Neural crest cell (in vitro differentiated cells): Measurements from ENCODE around the gene ZDHHC7. TPM values are rescaled to one million over a fixed set of nuclear protein-coding genes. Genes with fewer than 3 reads are reported as not detected.

Experiments used
- DNase-seq: peaks from one replicate; pipeline ENCODE4 v3.0.0; 2021; ENCODE audit warnings: low read depth, mixed read lengths, low spot score
- H3K27ac Mint-ChIP-seq: one replicate; pipeline ENCODE4 v1.8.0; 2021; ENCODE audit warnings: mild to moderate bottlenecking, mixed read lengths; ENCODE audit not compliant: unreplicated experiment
- H3K27me3 Mint-ChIP-seq: 2 replicates; pipeline ENCODE4 v1.8.0; 2021; ENCODE audit warnings: low read depth, mild to moderate bottlenecking, mixed read lengths
- H3K36me3 Mint-ChIP-seq: 2 replicates; pipeline ENCODE4 v1.8.0; 2021; ENCODE audit warnings: low read depth, mild to moderate bottlenecking, mixed read lengths
- H3K4me1 Mint-ChIP-seq: 2 replicates; pipeline ENCODE4 v1.8.0; 2021; ENCODE audit warnings: mixed read lengths
- H3K4me3 Mint-ChIP-seq: one replicate; pipeline ENCODE4 v1.8.0; 2021; ENCODE audit warnings: mild to moderate bottlenecking, mixed read lengths
- H3K9me3 Mint-ChIP-seq: 2 replicates; pipeline ENCODE4 v1.8.0; 2021; ENCODE audit warnings: mixed read lengths
- CTCF ChIP-seq: fragments of 200-600 bp; sonication (generic); conservative IDR thresholded peaks from 2 replicates; pipeline ENCODE4 v1.5.0; 2021; ENCODE audit warnings: antibody characterized with exemption, mild to moderate bottlenecking
- total RNA-seq: library from RNA; stranded (reverse); gene quantifications from 2 replicates; pipeline ENCODE4 v1.2.1, GENCODE V29; 2021

The ZDHHC7 gene
- total RNA-seq, 1 donor from 2014 or later, result 40.0 TPM

- H3K36me3 Mint-ChIP-seq, result no peaks in the 10 kb centered on the region
- no peak overlapping the region for H3K27ac Mint-ChIP-seq
- no peak for DNase-seq
- H3K9me3 Mint-ChIP-seq, result no peaks in the 10 kb centered on the region
- H3K4me1 Mint-ChIP-seq, result peaks cover 18% of the 10 kb centered on the region
- H3K27me3 Mint-ChIP-seq, result no peaks in the 10 kb centered on the region
- no peak for TF ChIP-seq CTCF
- no peak overlapping the region for H3K4me3 Mint-ChIP-seq
Measured at GRCh38 chr16:84948851-84949610, 62.3 kb downstream of the ZDHHC7 start.

- DNase-seq, result no peak
- no peak overlapping the region for H3K4me3 Mint-ChIP-seq
- no peaks in the 10 kb centered on the region for H3K9me3 Mint-ChIP-seq
- no peaks in the 10 kb centered on the region for H3K27me3 Mint-ChIP-seq
- H3K4me1 Mint-ChIP-seq, result peaks cover 12% of the 10 kb centered on the region
- no peaks in the 10 kb centered on the region for H3K36me3 Mint-ChIP-seq
- H3K27ac Mint-ChIP-seq, result no peak overlapping the region
- no peak for TF ChIP-seq CTCF
Measured at GRCh38 chr16:84947996-84948850, 63.1 kb downstream of the ZDHHC7 start.

GRCh38 chr16:84947022-84947421 lies 64.3 kb downstream of the ZDHHC7 start:
- no peak for DNase-seq
- Mint-ChIP-seq H3K27ac (no peak overlapping the region), H3K4me1 (peaks cover 1% of the 10 kb centered on the region), H3K9me3 (no peaks in the 10 kb centered on the region), H3K27me3 (no peaks in the 10 kb centered on the region), H3K4me3 (no peak overlapping the region), H3K36me3 (no peaks in the 10 kb centered on the region)
- no peak for TF ChIP-seq CTCF

GRCh38 chr16:84943620-84944019 lies 67.7 kb downstream of the ZDHHC7 start:
- Mint-ChIP-seq H3K36me3 (no peaks in the 10 kb centered on the region), H3K4me3 (no peak overlapping the region), H3K27me3 (peaks cover 3% of the 10 kb centered on the region), H3K9me3 (no peaks in the 10 kb centered on the region), H3K4me1 (no peaks in the 10 kb centered on the region), H3K27ac (no peak overlapping the region)
- TF ChIP-seq CTCF, result no peak
- DNase-seq, result no peak

GRCh38 chr16:84942786-84943185 lies 68.5 kb downstream of the ZDHHC7 start:
- H3K27me3 Mint-ChIP-seq, result peaks cover 3% of the 10 kb centered on the region
- DNase-seq, result no peak
- no peaks in the 10 kb centered on the region for H3K36me3 Mint-ChIP-seq
- no peak for TF ChIP-seq CTCF
- no peak overlapping the region for H3K27ac Mint-ChIP-seq
- H3K4me3 Mint-ChIP-seq, result no peak overlapping the region
- no peaks in the 10 kb centered on the region for H3K9me3 Mint-ChIP-seq
- H3K4me1 Mint-ChIP-seq, result no peaks in the 10 kb centered on the region
